GM12878 (cell line): Measurements from ENCODE around the gene RBBP4.

Source experiments
- DPF2 ChIP-seq: fragments of 450-650 bp; IDR thresholded peaks from 2 replicates; pipeline ENCODE4 v1.6.1; 2017; ENCODE audit warnings: mild to moderate bottlenecking
- EP300 ChIP-seq, 2 experiments: fragments of 150-350 bp in 1 of 2; IDR thresholded peaks; 2 replicates each; pipeline ENCODE4 v1.6.1; 2011 to 2012; ENCODE audit warnings: low read depth in 2 of 2, low read length in 2 of 2, borderline replicate concordance in 1 of 2, improper control_type of control experiment in 1 of 2, inconsistent platforms in 1 of 2; ENCODE audit not compliant: control insufficient read depth in 1 of 2
- NR2C1 ChIP-seq: fragments of 450-650 bp; IDR thresholded peaks from 2 replicates; pipeline ENCODE4 v1.6.1; 2017; ENCODE audit warnings: antibody characterized with exemption, mild to moderate bottlenecking, moderate library complexity
- POLR2A ChIP-seq: IDR thresholded peaks from 2 replicates; pipeline ENCODE4 v1.6.1; 2011; ENCODE audit warnings: low read depth, mild to moderate bottlenecking, low read length
- POLR2AphosphoS5 ChIP-seq: IDR thresholded peaks from 2 replicates; pipeline ENCODE4 v1.6.1; 2011; ENCODE audit warnings: mild to moderate bottlenecking, low read length, inconsistent platforms
- STAT3 ChIP-seq: IDR thresholded peaks from 2 replicates; pipeline ENCODE4 v1.6.1; 2011; ENCODE audit warnings: low read depth, low read length, improper control_type of control experiment
- YY1 ChIP-seq: IDR thresholded peaks from 2 replicates; pipeline ENCODE4 v1.6.1; 2011; ENCODE audit warnings: low read depth, mild to moderate bottlenecking, low read length
- ZNF207 ChIP-seq: fragments of 450-650 bp; IDR thresholded peaks from 2 replicates; pipeline ENCODE4 v1.6.1; 2014; ENCODE audit warnings: antibody characterized with exemption, mild to moderate bottlenecking, borderline replicate concordance
- TF ChIP-seq, protein P1 (sequence below), 3 experiments: IDR thresholded peaks in 2 of 3; conservative IDR thresholded peaks in 1 of 3; 2 replicates each; pipeline ENCODE4 v1.5.1; 2011; ENCODE audit warnings: low read depth in 3 of 3, low read length in 3 of 3, mild to moderate bottlenecking in 3 of 3, control low read depth in 2 of 3, moderate library complexity in 2 of 3, inconsistent platforms in 1 of 3, mixed read lengths in 1 of 3; ENCODE audit not compliant: control insufficient read depth in 2 of 3, insufficient read depth in 1 of 3; ENCODE audit errors: extremely low read depth in 1 of 3
- TF ChIP-seq, protein P2 (sequence below): IDR thresholded peaks from 2 replicates; pipeline ENCODE4 v1.6.1; 2012; ENCODE audit warnings: mild to moderate bottlenecking, low read depth, low read length
- TF ChIP-seq, protein P3 (sequence below): fragments of 450-650 bp; IDR thresholded peaks from 2 replicates; pipeline ENCODE4 v1.6.1; 2016; ENCODE audit warnings: mild to moderate bottlenecking
- TF ChIP-seq, protein P4 (sequence below): fragments of 450-650 bp; IDR thresholded peaks from 2 replicates; pipeline ENCODE4 v1.6.1; 2018; ENCODE audit warnings: mild to moderate bottlenecking, low read depth, moderate library complexity; ENCODE audit not compliant: partially characterized antibody

DNA sequence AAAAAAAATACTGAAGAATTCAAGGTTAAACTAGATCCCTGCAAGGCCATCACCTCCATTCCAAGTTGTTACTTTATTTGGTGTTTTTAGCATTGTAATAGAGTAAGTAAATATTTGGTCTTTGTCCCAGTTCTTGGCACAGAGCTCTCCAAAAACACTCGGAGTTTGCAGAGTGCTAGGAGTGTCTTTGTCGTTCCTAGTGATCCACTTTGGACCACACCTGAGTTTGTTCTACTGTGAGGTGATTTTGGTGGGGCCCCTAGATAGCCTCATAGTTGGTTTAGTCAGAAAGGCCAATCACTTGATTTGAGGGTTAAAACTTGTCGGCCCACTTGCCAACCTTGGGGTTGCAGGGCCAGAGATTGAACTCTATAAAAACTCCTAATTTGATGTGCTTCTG, 25.9 kb downstream of the RBBP4 start:
- TF ChIP-seq, protein P1, sequence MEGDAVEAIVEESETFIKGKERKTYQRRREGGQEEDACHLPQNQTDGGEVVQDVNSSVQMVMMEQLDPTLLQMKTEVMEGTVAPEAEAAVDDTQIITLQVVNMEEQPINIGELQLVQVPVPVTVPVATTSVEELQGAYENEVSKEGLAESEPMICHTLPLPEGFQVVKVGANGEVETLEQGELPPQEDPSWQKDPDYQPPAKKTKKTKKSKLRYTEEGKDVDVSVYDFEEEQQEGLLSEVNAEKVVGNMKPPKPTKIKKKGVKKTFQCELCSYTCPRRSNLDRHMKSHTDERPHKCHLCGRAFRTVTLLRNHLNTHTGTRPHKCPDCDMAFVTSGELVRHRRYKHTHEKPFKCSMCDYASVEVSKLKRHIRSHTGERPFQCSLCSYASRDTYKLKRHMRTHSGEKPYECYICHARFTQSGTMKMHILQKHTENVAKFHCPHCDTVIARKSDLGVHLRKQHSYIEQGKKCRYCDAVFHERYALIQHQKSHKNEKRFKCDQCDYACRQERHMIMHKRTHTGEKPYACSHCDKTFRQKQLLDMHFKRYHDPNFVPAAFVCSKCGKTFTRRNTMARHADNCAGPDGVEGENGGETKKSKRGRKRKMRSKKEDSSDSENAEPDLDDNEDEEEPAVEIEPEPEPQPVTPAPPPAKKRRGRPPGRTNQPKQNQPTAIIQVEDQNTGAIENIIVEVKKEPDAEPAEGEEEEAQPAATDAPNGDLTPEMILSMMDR (IDR thresholded peaks at IDR 0.05 in 2 of 3, conservative IDR thresholded peaks at IDR 0.05 in 1 of 3; ENCODE audit: control insufficient read depth in 2 of 3, extremely low read depth in 1 of 3, insufficient read depth in 1 of 3, low read depth in 3 of 3, low read length in 3 of 3): no peak
- no peak for TF ChIP-seq POLR2A
- TF ChIP-seq EP300 (IDR thresholded peaks at IDR 0.05; ENCODE audit: borderline replicate concordance in 1 of 2, control insufficient read depth in 1 of 2, low read depth in 2 of 2, low read length in 2 of 2): no peak
- TF ChIP-seq, protein P2, sequence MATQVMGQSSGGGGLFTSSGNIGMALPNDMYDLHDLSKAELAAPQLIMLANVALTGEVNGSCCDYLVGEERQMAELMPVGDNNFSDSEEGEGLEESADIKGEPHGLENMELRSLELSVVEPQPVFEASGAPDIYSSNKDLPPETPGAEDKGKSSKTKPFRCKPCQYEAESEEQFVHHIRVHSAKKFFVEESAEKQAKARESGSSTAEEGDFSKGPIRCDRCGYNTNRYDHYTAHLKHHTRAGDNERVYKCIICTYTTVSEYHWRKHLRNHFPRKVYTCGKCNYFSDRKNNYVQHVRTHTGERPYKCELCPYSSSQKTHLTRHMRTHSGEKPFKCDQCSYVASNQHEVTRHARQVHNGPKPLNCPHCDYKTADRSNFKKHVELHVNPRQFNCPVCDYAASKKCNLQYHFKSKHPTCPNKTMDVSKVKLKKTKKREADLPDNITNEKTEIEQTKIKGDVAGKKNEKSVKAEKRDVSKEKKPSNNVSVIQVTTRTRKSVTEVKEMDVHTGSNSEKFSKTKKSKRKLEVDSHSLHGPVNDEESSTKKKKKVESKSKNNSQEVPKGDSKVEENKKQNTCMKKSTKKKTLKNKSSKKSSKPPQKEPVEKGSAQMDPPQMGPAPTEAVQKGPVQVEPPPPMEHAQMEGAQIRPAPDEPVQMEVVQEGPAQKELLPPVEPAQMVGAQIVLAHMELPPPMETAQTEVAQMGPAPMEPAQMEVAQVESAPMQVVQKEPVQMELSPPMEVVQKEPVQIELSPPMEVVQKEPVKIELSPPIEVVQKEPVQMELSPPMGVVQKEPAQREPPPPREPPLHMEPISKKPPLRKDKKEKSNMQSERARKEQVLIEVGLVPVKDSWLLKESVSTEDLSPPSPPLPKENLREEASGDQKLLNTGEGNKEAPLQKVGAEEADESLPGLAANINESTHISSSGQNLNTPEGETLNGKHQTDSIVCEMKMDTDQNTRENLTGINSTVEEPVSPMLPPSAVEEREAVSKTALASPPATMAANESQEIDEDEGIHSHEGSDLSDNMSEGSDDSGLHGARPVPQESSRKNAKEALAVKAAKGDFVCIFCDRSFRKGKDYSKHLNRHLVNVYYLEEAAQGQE: no peak
- TF ChIP-seq, protein P3, sequence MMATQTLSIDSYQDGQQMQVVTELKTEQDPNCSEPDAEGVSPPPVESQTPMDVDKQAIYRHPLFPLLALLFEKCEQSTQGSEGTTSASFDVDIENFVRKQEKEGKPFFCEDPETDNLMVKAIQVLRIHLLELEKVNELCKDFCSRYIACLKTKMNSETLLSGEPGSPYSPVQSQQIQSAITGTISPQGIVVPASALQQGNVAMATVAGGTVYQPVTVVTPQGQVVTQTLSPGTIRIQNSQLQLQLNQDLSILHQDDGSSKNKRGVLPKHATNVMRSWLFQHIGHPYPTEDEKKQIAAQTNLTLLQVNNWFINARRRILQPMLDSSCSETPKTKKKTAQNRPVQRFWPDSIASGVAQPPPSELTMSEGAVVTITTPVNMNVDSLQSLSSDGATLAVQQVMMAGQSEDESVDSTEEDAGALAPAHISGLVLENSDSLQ: no peak
- TF ChIP-seq ZNF207: no peak
- no peak for TF ChIP-seq YY1
- TF ChIP-seq DPF2: no peak
- TF ChIP-seq, protein P4, sequence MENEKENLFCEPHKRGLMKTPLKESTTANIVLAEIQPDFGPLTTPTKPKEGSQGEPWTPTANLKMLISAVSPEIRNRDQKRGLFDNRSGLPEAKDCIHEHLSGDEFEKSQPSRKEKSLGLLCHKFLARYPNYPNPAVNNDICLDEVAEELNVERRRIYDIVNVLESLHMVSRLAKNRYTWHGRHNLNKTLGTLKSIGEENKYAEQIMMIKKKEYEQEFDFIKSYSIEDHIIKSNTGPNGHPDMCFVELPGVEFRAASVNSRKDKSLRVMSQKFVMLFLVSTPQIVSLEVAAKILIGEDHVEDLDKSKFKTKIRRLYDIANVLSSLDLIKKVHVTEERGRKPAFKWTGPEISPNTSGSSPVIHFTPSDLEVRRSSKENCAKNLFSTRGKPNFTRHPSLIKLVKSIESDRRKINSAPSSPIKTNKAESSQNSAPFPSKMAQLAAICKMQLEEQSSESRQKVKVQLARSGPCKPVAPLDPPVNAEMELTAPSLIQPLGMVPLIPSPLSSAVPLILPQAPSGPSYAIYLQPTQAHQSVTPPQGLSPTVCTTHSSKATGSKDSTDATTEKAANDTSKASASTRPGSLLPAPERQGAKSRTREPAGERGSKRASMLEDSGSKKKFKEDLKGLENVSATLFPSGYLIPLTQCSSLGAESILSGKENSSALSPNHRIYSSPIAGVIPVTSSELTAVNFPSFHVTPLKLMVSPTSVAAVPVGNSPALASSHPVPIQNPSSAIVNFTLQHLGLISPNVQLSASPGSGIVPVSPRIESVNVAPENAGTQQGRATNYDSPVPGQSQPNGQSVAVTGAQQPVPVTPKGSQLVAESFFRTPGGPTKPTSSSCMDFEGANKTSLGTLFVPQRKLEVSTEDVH: no peak
- no peak for TF ChIP-seq POLR2AphosphoS5
- no peak for TF ChIP-seq STAT3
- TF ChIP-seq NR2C1: no peak
